Cardiac muscle cell (in vitro differentiated cells and primary cell): ENCODE results near the gene PADI2. TPM values are rescaled to one million over a fixed set of nuclear protein-coding genes. Genes with fewer than 3 reads are reported as not detected.

Experiments used
- DNase-seq, 2 donors: peaks; one replicate each; pipeline versions ENCODE4 v3.0.0 to v3.0.0-alpha.2; 2010 to 2017; ENCODE audit warnings: low read depth in 1 of 2, low spot score in 1 of 2
- H3K27ac ChIP-seq: fragments of 200-600 bp; sonication (generic); 2 replicates; pipeline ENCODE4 v1.5.1; 2016
- H3K27me3 ChIP-seq: fragments of 200-600 bp; sonication (generic); 2 replicates; pipeline ENCODE4 v1.6.0; 2016; ENCODE audit warnings: control low read depth
- H3K36me3 ChIP-seq: fragments of 200-600 bp; sonication (generic); 2 replicates; pipeline ENCODE4 v1.5.1; 2016; ENCODE audit warnings: control low read depth
- H3K4me1 ChIP-seq: fragments of 200-600 bp; sonication (generic); 2 replicates; pipeline ENCODE4 v1.8.1; 2017; ENCODE audit warnings: low read depth, mild to moderate bottlenecking, mixed run types
- H3K4me3 ChIP-seq: fragments of 200-600 bp; sonication (generic); 2 replicates; pipeline ENCODE4 v1.5.1; 2016; ENCODE audit warnings: mild to moderate bottlenecking
- H3K9me3 ChIP-seq: fragments of 200-600 bp; sonication (generic); 2 replicates; pipeline ENCODE4 v1.5.1; 2017; ENCODE audit warnings: low read depth, mild to moderate bottlenecking, control low read depth
- CTCF ChIP-seq: IDR thresholded peaks from 2 replicates; pipeline ENCODE4 v1.5.1; 2012; ENCODE audit warnings: low read depth, mild to moderate bottlenecking, low read length
- polyA plus RNA-seq: library from polyadenylated mRNA; unstranded; fragments of >200 nt; fragmentation: Nextera tagmentation; extraction: Ambion mirVana; gene quantifications from 2 replicates; pipeline ENCODE4 v1.2.1, GENCODE V29; 2016
- total RNA-seq: library from RNA; depleted of rRNA; stranded (reverse); fragments of >200 nt; gene quantifications from 2 replicates; pipeline ENCODE4 v1.2.3, GENCODE V29; 2016

Gene PADI2
- total and polyA plus RNA-seq, 2 experiments from 2014 or later: 0.11 to 0.54 TPM

- Histone ChIP-seq H3K9me3 (no peaks in the 10 kb centered on the region), H3K27me3 (no peaks in the 10 kb centered on the region), H3K36me3 (no peaks in the 10 kb centered on the region), H3K4me1 (no peaks in the 10 kb centered on the region), H3K27ac (no peak overlapping the region), H3K4me3 (no peak overlapping the region)
- no peak for TF ChIP-seq CTCF
- no peak for DNase-seq
Measured at GRCh38 chr1:17082761-17083160, 36.5 kb downstream of the PADI2 start.

- TF ChIP-seq CTCF: no peak
- Histone ChIP-seq H3K36me3 (no peaks in the 10 kb centered on the region), H3K4me1 (no peaks in the 10 kb centered on the region), H3K27ac (no peak overlapping the region), H3K4me3 (no peak overlapping the region), H3K9me3 (no peaks in the 10 kb centered on the region), H3K27me3 (no peaks in the 10 kb centered on the region)
- DNase-seq: no peak
Measured at GRCh38 chr1:17081439-17081838, 37.8 kb downstream of the PADI2 start.

DNA sequence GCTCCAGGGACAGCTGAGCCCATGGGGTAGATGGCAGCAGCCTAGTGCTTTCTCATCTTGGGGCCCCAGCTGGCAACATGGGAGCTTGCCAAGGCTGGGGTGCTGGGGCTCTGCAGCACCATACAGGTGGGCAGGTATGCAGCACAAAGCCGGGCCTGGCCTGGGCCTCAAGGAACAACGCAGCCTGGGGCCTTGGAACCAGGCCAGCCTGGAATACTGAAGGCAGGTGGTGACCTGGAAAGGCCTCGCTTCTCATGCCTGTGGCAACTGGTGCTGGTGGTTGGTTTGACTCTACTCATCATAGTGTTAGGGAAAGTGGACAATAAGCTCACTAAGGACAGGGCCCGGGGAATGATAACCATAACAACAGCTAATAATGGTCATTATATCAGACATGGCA lies 38.4 kb downstream of the PADI2 start:
- no peak for TF ChIP-seq CTCF
- H3K27ac ChIP-seq: no peak overlapping the region

GRCh38 chr1:17080085-17080759 lies 39.0 kb downstream of the PADI2 start:
- TF ChIP-seq CTCF: no peak
- no peak for DNase-seq
- Histone ChIP-seq H3K9me3 (no peaks in the 10 kb centered on the region), H3K36me3 (no peaks in the 10 kb centered on the region), H3K4me1 (no peaks in the 10 kb centered on the region), H3K4me3 (no peak overlapping the region), H3K27me3 (no peaks in the 10 kb centered on the region), H3K27ac (no peak overlapping the region)

More for the DNA sequence above, 38.4 kb downstream of the PADI2 start:
- Histone ChIP-seq H3K36me3 (no peaks in the 10 kb centered on the region), H3K4me3 (no peak overlapping the region), H3K4me1 (no peaks in the 10 kb centered on the region), H3K9me3 (no peaks in the 10 kb centered on the region), H3K27me3 (no peaks in the 10 kb centered on the region)
- DNase-seq: no peak

- DNase-seq: no peak
- no peak overlapping the region for H3K27ac ChIP-seq
- H3K36me3 ChIP-seq: no peaks in the 10 kb centered on the region
- no peak overlapping the region for H3K4me3 ChIP-seq
- H3K27me3 ChIP-seq: no peaks in the 10 kb centered on the region
- no peaks in the 10 kb centered on the region for H3K9me3 ChIP-seq
- H3K4me1 ChIP-seq: no peaks in the 10 kb centered on the region
- TF ChIP-seq CTCF: no peak
Measured at GRCh38 chr1:17078991-17079868, 40.0 kb downstream of the PADI2 start.
